OCI-LY7 (cell line): ENCODE measurements around the gene ZSCAN2. TPM values are rescaled to one million over a fixed set of nuclear protein-coding genes. Genes with fewer than 3 reads are reported as not detected.
A peak's percentile ranks its signal among the peaks of the same experiment; 100 is the strongest.

Experiments
- BruUV-seq: library from RNA; stranded (reverse); fragments of 400-500 nt; replicated peaks from 2 replicates; lab custom pipeline; 2021; lab: Mats Ljungman, UMichigan
- CTCF ChIA-PET: fragments of 300-600 bp; sonication (Branson Sonifier 250); formaldehyde crosslinking; loops from one replicate; lab custom pipeline; 2022; ENCODE audit warnings: antibody characterized with exemption; ENCODE audit not compliant: unreplicated experiment; lab: Charles Lee
- POLR2A ChIA-PET: fragments of 300-600 bp; sonication (Branson Sonifier 250); formaldehyde crosslinking; loops from one replicate; lab custom pipeline; 2022; ENCODE audit warnings: antibody characterized with exemption; lab: Charles Lee
- DNase-seq: peaks from one replicate; pipeline ENCODE4 v3.0.0-alpha.2; 2015; ENCODE audit warnings: low spot score
- H2AFZ ChIP-seq: fragments of 200-600 bp; sonication (generic), shearing (Covaris generic); 2 replicates; pipeline ENCODE4 v1.6.1; 2014; ENCODE audit warnings: mild to moderate bottlenecking, antibody characterized with exemption, low read length, moderate library complexity
- H3K27ac ChIP-seq: fragments of 200-600 bp; sonication (generic); 2 replicates; pipeline ENCODE4 v1.5.1; 2014; ENCODE audit warnings: mixed run types, low read depth, mild to moderate bottlenecking, moderate library complexity, low read length, inconsistent platforms; ENCODE audit not compliant: poor library complexity, severe bottlenecking
- H3K36me3 ChIP-seq: fragments of 200-600 bp; sonication (generic); 2 replicates; pipeline ENCODE4 v1.6.1; 2014; ENCODE audit warnings: mild to moderate bottlenecking, antibody characterized with exemption, low read length, moderate library complexity, mixed read lengths; ENCODE audit not compliant: insufficient read depth
- H3K4me1 ChIP-seq: fragments of 200-600 bp; sonication (generic); 2 replicates; pipeline ENCODE4 v1.5.1; 2014; ENCODE audit warnings: mild to moderate bottlenecking, low read length; ENCODE audit not compliant: insufficient read depth, poor library complexity, severe bottlenecking
- H3K4me2 ChIP-seq: fragments of 200-600 bp; sonication (generic); 2 replicates; pipeline ENCODE4 v1.6.1; 2014; ENCODE audit warnings: mild to moderate bottlenecking, low read length
- H3K4me3 ChIP-seq: fragments of 200-600 bp; sonication (generic); 2 replicates; pipeline ENCODE4 v1.5.1; 2014; ENCODE audit warnings: mild to moderate bottlenecking, low read depth, low read length; ENCODE audit not compliant: poor library complexity, severe bottlenecking
- H3K79me2 ChIP-seq: fragments of 200-600 bp; sonication (generic); 2 replicates; pipeline ENCODE4 v1.6.1; 2016; ENCODE audit warnings: low read depth, mild to moderate bottlenecking, low read length, moderate library complexity, mixed read lengths; ENCODE audit not compliant: insufficient read depth
- H3K9me2 ChIP-seq: fragments of 200-600 bp; sonication (generic); 2 replicates; pipeline ENCODE4 v1.6.1; 2016; ENCODE audit warnings: mild to moderate bottlenecking, low read length, mixed read lengths; ENCODE audit not compliant: insufficient read depth
- H3K9me3 ChIP-seq: fragments of 200-600 bp; sonication (generic); 2 replicates; pipeline ENCODE4 v1.6.1; 2014; ENCODE audit warnings: mild to moderate bottlenecking, mixed run types, low read length, mixed read lengths
- H4K20me1 ChIP-seq: fragments of 200-600 bp; sonication (generic); 2 replicates; pipeline ENCODE4 v1.6.1; 2014; ENCODE audit warnings: mild to moderate bottlenecking, antibody characterized with exemption, low read length, moderate library complexity, mixed read lengths; ENCODE audit not compliant: insufficient read depth
- EZH2phosphoT487 ChIP-seq: fragments of 200-600 bp; sonication (generic); IDR thresholded peaks from 2 replicates; pipeline ENCODE4 v1.6.1; 2018; ENCODE audit warnings: low read depth, borderline replicate concordance, mild to moderate bottlenecking, mixed run types, antibody characterized with exemption, low read length, moderate library complexity, mixed read lengths
- intact Hi-C: fragments of 100-400 bp; cut with micrococcal nuclease; formaldehyde crosslinking; loops from one replicate; pipeline ENCODE4 v1.10.0; 2022; ENCODE audit not compliant: unreplicated experiment
- total RNA-seq, 2 experiments: library from RNA; depleted of rRNA in 1 of 2; stranded (reverse); fragments of >200 nt in 1 of 2; shearing (Covaris generic) in 1 of 2; gene quantifications; 2 replicates each; pipeline ENCODE4 v1.2.3, GENCODE V29; 2014 to 2022
- TF ChIP-seq, protein P1 (sequence below): fragments of 200-600 bp; sonication (generic); conservative IDR thresholded peaks from 2 replicates; pipeline ENCODE4 v1.5.1; 2014; ENCODE audit warnings: mild to moderate bottlenecking, antibody characterized with exemption, low read length, moderate library complexity, mixed read lengths

Gene ZSCAN2
- total RNA-seq, 2 experiments from 2014 or later: 12.0 to 12.4 TPM

DNA sequence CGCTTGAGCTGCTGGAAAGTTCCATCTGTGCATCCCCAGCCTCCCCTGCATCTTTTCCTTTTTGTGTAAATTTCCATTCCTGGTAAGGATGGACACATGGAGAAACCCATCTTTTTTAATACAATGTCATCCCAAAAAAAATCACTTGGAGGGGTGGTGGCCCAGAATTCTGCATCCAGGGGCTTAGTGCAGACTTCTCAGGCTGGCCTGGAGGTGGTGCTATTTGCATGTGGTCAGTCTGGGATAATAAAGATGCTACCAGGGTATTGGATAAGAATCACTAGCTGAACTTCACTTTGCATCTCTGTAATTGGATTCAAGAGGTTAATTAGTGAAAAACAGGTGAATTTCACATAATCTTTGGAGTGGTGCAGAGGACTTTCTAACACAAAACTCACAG is 1.8 kb upstream of the ZSCAN2 start:
- Histone ChIP-seq H3K36me3 (no peaks in the 10 kb centered on the region), H3K27ac (peak overlapping the region; percentile 81), H3K4me1 (peaks cover 33% of the 10 kb centered on the region), H3K9me3 (no peaks in the 10 kb centered on the region), H4K20me1 (no peaks in the 10 kb centered on the region), H3K4me2 (peak overlapping the region; percentile 60), H3K9me2 (no peaks in the 10 kb centered on the region), H2AFZ (peak overlapping the region; percentile 96; the same call in 1 of the 2 replicates), H3K79me2 (peaks cover 7% of the 10 kb centered on the region; the same call in 1 of the 2 replicates), H3K4me3 (no peak overlapping the region)
- BruUV-seq: no TSS peak
- TF ChIP-seq, protein P1, sequence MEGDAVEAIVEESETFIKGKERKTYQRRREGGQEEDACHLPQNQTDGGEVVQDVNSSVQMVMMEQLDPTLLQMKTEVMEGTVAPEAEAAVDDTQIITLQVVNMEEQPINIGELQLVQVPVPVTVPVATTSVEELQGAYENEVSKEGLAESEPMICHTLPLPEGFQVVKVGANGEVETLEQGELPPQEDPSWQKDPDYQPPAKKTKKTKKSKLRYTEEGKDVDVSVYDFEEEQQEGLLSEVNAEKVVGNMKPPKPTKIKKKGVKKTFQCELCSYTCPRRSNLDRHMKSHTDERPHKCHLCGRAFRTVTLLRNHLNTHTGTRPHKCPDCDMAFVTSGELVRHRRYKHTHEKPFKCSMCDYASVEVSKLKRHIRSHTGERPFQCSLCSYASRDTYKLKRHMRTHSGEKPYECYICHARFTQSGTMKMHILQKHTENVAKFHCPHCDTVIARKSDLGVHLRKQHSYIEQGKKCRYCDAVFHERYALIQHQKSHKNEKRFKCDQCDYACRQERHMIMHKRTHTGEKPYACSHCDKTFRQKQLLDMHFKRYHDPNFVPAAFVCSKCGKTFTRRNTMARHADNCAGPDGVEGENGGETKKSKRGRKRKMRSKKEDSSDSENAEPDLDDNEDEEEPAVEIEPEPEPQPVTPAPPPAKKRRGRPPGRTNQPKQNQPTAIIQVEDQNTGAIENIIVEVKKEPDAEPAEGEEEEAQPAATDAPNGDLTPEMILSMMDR: peak; percentile 95
- TF ChIP-seq EZH2phosphoT487: no peak
- CTCF ChIA-PET: interaction anchor here (0.7 to 2.0 kb wide), 6 partner anchors 11 to 422 kb away, joined by 3 to 12 read pairs (median 3); partner anchors contain the start of genes PDE8A and WDR73
- DNase-seq: peak; percentile 68
- intact Hi-C loops: loop anchor here (2.0 to 5.0 kb wide), 4 partner anchors 56 to 382 kb away; partner anchors contain the start of genes PDE8A and WDR73
- POLR2A ChIA-PET: interaction anchor here (0.5 to 2.2 kb wide), 8 partner anchors 9 to 1528 kb away, joined by 3 to 7 read pairs (median 4); no protein-coding TSS in a partner anchor

DNA sequence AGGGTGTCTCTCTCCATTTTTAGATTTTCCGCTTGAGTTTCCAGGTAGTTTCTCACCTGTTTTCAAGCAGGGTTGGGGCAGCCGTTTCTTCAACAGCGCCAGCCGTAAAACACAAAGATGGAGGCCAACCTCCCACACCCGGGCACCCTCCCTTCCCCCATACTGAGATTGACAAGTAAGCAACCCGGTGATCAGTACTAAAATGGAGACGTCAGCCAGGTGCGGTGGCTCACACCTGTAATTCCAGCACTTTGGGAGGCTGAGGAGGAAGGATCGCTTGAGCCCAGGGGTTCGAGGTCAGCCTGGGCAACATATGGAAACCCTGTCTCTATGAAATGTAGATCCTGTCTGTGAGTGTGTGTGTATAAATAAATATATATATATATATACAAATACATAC is 903 bp upstream of the ZSCAN2 start:
- BruUV-seq: no TSS peak
- intact Hi-C loops: loop anchor here (1.0 to 5.0 kb wide), 5 partner anchors 31 to 381 kb away; partner anchors contain the start of genes PDE8A and WDR73
- H3K4me3 ChIP-seq: peak overlapping the region; percentile 3
- no peak for DNase-seq
- no peak overlapping the region for H3K27ac ChIP-seq
- no peaks in the 10 kb centered on the region for H4K20me1 ChIP-seq
- H2AFZ ChIP-seq: peak overlapping the region; percentile 92; the same call in 1 of the 2 replicates
- H3K4me2 ChIP-seq: peak overlapping the region; percentile 73
- peaks cover 35% of the 10 kb centered on the region for H3K4me1 ChIP-seq
- H3K9me2 ChIP-seq: no peaks in the 10 kb centered on the region
- H3K36me3 ChIP-seq: peaks cover 1% of the 10 kb centered on the region; the same call in 1 of the 2 replicates
- POLR2A ChIA-PET: interaction anchor here (0.9 to 2.2 kb wide), 3 partner anchors 36 to 56 kb away, joined by 3 to 4 read pairs (median 3); partner anchors contain the start of gene WDR73
- CTCF ChIA-PET: interaction anchor here (0.7 to 2.0 kb wide), 2 partner anchors 12 to 382 kb away, joined by 3 to 12 read pairs; partner anchors contain the start of gene PDE8A
- peaks cover 7% of the 10 kb centered on the region; the same call in 1 of the 2 replicates for H3K79me2 ChIP-seq
- no peaks in the 10 kb centered on the region for H3K9me3 ChIP-seq
- TF ChIP-seq EZH2phosphoT487: no peak
- TF ChIP-seq, protein P1: no peak

DNA sequence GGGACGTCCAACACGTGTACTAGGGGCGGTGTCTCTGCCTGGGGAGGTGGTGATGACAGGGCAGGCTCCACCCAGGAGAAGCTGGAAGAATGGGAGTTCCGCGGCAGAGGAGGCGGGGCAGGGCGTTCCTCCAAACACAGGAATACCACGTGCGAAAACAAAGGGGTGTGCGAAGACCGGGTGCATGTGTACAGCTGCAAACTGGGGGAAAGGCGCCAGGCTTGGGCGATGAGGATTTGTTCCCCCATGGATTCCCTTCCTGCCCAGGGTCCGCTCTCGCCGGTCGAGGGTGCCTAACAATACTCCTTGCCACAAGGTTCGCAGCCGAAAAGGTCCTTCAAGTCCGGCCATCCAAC is 500 bp upstream of the ZSCAN2 start:
- peaks cover 7% of the 10 kb centered on the region; the same call in 1 of the 2 replicates for H3K79me2 ChIP-seq
- no peaks in the 10 kb centered on the region for H3K9me2 ChIP-seq
- peak overlapping the region; percentile 92 for H2AFZ ChIP-seq
- H3K9me3 ChIP-seq: no peaks in the 10 kb centered on the region
- TF ChIP-seq, protein P1: no peak
- TF ChIP-seq EZH2phosphoT487: no peak
- no peak overlapping the region for H3K27ac ChIP-seq
- peaks cover 3% of the 10 kb centered on the region; the same call in 1 of the 2 replicates for H3K36me3 ChIP-seq
- BruUV-seq: no TSS peak
- peak overlapping the region; percentile 83 for H3K4me3 ChIP-seq
- peak; percentile 47 for DNase-seq
- intact Hi-C loops: loop anchor here (1.0 kb wide), 1 partner anchor 31 kb away; no protein-coding TSS in a partner anchor
- no peaks in the 10 kb centered on the region for H4K20me1 ChIP-seq
- CTCF ChIA-PET: no interaction called here
- peak overlapping the region; percentile 73 for H3K4me2 ChIP-seq
- POLR2A ChIA-PET: interaction anchor here (0.6 to 1.0 kb wide), 3 partner anchors 29 to 228 kb away, joined by 3 read pairs; partner anchors contain the start of gene WDR73
- peaks cover 39% of the 10 kb centered on the region for H3K4me1 ChIP-seq
